ENCODE data around the gene C4B.
"Not testable (repeated sequence)": the region's sequence is repeated elsewhere in the genome, so short reads cannot be mapped to it uniquely, and the experiment has no call there.

Gene C4B

GRCh38 chr6:32056254-32056653 is 41.7 kb downstream of the C4B start:
- no peak for FAIRE-seq

- FAIRE-seq: no peak
These were observed 43.4 kb downstream of the C4B start for GRCh38 chr6:32057966-32058365.

GRCh38 chr6:32058511-32058963 is 43.9 kb downstream of the C4B start:
- FAIRE-seq: no peak

GRCh38 chr6:32060966-32061655 is 46.5 kb downstream of the C4B start:
- no peak for FAIRE-seq

- FAIRE-seq: no peak
These were observed 50.1 kb downstream of the C4B start for GRCh38 chr6:32064706-32065105.

- not testable (repeated sequence) for FAIRE-seq
These were observed 52.9 kb downstream of the C4B start for GRCh38 chr6:32067521-32067920.

GRCh38 chr6:32068315-32068714 is 53.7 kb downstream of the C4B start:
- FAIRE-seq: not testable (repeated sequence)

- FAIRE-seq: no peak
These were observed 54.3 kb downstream of the C4B start for GRCh38 chr6:32068867-32069266.

GRCh38 chr6:32069460-32069859 is 54.9 kb downstream of the C4B start:
- no peak for FAIRE-seq

GRCh38 chr6:32069878-32070515 is 55.4 kb downstream of the C4B start:
- FAIRE-seq: no peak

GRCh38 chr6:32070814-32071543 is 56.4 kb downstream of the C4B start:
- no peak for FAIRE-seq

GRCh38 chr6:32073101-32073500 is 58.5 kb downstream of the C4B start:
- FAIRE-seq: no peak

- no peak for FAIRE-seq
These were observed 59.0 kb downstream of the C4B start for GRCh38 chr6:32073613-32074012.

- FAIRE-seq: no peak
These were observed 60.5 kb downstream of the C4B start for GRCh38 chr6:32074996-32075532.

- FAIRE-seq: no peak
These were observed 61.2 kb downstream of the C4B start for GRCh38 chr6:32075781-32076180.

GRCh38 chr6:32076321-32076809 is 61.8 kb downstream of the C4B start:
- no peak for FAIRE-seq

GRCh38 chr6:32079566-32080290 is 65.1 kb downstream of the C4B start:
- FAIRE-seq: no peak

- no peak for FAIRE-seq
These were observed 66.8 kb downstream of the C4B start for GRCh38 chr6:32081168-32081990.

- no peak for FAIRE-seq
These were observed 67.9 kb downstream of the C4B start for GRCh38 chr6:32082478-32082877.

- FAIRE-seq: no peak
These were observed 68.3 kb downstream of the C4B start for GRCh38 chr6:32082935-32083334.

- no peak for FAIRE-seq
These were observed 69.5 kb downstream of the C4B start for GRCh38 chr6:32083812-32084768.
